Neural progenitor cell (in vitro differentiated cells): ENCODE data around the gene AGAP6.
"Not testable (repeated sequence)": the region's sequence is repeated elsewhere in the genome, so short reads cannot be mapped to it uniquely, and the experiment has no call there.

ENCODE experiments used
- CTCF ChIP-seq: fragments of 200-600 bp; sonication (generic); IDR thresholded peaks from 2 replicates; pipeline ENCODE4 v1.5.1; 2017; ENCODE audit warnings: antibody characterized with exemption, mild to moderate bottlenecking
- EZH2 ChIP-seq: fragments of 200-600 bp; sonication (generic); IDR thresholded peaks from 2 replicates; pipeline ENCODE4 v1.6.1; 2017; ENCODE audit warnings: antibody characterized with exemption, mild to moderate bottlenecking, moderate library complexity

DNA sequence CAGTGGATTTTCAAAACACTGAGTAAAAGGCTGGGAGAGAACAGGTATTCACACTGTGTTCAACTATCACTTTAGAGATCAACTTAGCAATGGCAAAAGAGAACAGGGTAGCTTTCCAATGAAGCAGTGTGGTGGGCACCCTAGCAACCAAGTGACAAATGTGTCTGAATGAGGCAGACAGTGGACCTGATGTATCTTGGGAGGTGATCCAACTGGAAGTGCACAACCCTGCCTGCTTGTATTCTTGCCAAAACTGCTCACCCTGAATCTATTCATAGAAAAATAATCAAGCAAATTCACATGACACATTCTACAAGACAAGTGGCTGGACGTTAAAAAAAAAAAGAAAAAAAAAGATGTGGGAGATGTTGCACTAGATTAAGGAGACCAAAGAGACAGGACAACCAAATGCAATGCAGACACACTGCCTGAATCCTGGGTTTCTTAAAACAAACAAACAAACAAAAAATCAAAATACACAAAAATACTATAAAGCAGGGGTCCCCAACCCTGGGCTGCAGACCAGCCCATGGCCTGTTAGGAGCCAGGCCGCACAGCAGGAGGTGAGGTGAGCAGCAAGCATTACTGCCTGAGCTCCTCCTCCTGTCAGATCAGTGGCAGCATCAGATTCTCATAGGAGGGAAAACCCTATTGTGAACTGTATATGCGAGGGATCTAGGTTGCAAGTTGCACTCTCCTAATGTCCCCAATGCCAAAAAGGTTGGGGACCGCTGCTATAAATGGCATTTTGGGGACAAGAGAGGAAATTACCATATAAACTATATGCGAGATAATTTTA is 67.5 kb downstream of the AGAP6 start:
- TF ChIP-seq CTCF, EZH2: not testable (repeated sequence)
